ENCODE measurements around the gene MYO10. TPM values are rescaled to one million over a fixed set of nuclear protein-coding genes. Genes with fewer than 3 reads are reported as not detected.

MYO10 gene
- total and polyA plus RNA-seq, 2 of the 8 experiments (the other 6 are each of a cell fraction or from before 2014, with no cell fraction given): 21.5 to 107 TPM

- POLR2A ChIA-PET (ENCODE audit: partially characterized antibody): interaction anchor here (1.2 kb wide), 1 partner anchor 36 kb away, joined by 3 read pairs; no protein-coding TSS in a partner anchor
- TF ChIP-seq SIN3A (conservative IDR thresholded peaks at IDR 0.05 in 1 of 2, IDR thresholded peaks at IDR 0.05 in 1 of 2; ENCODE audit: low read depth in 1 of 2, low read length in 2 of 2): no peak
- TF ChIP-seq USF2 (IDR thresholded peaks at IDR 0.05; ENCODE audit: low read length): no peak
- TF ChIP-seq E2F6 (IDR thresholded peaks at IDR 0.05): no peak
- TF ChIP-seq CHD1 (IDR thresholded peaks at IDR 0.05; ENCODE audit: low read depth, low read length): no peak
- no peak for TF ChIP-seq SP2 (IDR thresholded peaks at IDR 0.05; ENCODE audit: low read length)
- no peak for TF ChIP-seq CTCF (IDR thresholded peaks at IDR 0.05; ENCODE audit: control extremely low read depth in 1 of 3, insufficient read depth in 1 of 3, low read depth in 1 of 3, low read length in 3 of 3)
Observed at GRCh38 chr5:16666130-16666882, 269.8 kb downstream of the MYO10 start.

More at GRCh38 chr5:16666130-16666882, 269.8 kb downstream of the MYO10 start:
- Histone ChIP-seq H3K4me3 (ENCODE audit: extremely low read depth in 1 of 4, insufficient read depth in 2 of 4, low read depth in 3 of 4, low read length in 4 of 4) (no peak overlapping the region), H3K4ac (replicated peaks; ENCODE audit: insufficient read length, low read depth, low read length) (no peak overlapping the region), H4K91ac (replicated peaks; ENCODE audit: insufficient read length, low read length) (no peak overlapping the region), H2BK20ac (ENCODE audit: low read length) (no peak overlapping the region), H3K14ac (ENCODE audit: insufficient read length) (no peak overlapping the region), H3K23me2 (ENCODE audit: low read depth, low read length) (no peaks in the 10 kb centered on the region), H3K4me1 (replicated peaks in 1 of 4; ENCODE audit: control insufficient read depth in 3 of 4, insufficient read depth in 4 of 4, low read length in 3 of 4) (no peaks in the 10 kb centered on the region), H3K4me2 (ENCODE audit: insufficient read depth in 1 of 2, low read depth in 2 of 2, low read length in 2 of 2) (no peak overlapping the region), H2BK5ac (ENCODE audit: low read depth, low read length) (no peak overlapping the region), H3K79me2 (ENCODE audit: control insufficient read depth in 1 of 2, insufficient read depth in 2 of 2, low read length in 2 of 2) (no peaks in the 10 kb centered on the region), H2BK12ac (ENCODE audit: low read depth, low read length) (no peak overlapping the region), H3K27me3 (replicated peaks in 1 of 4; ENCODE audit: control insufficient read depth in 3 of 4, extremely low read depth in 1 of 4, insufficient read depth in 3 of 4, low read length in 3 of 4) (no peaks in the 10 kb centered on the region), H4K5ac (ENCODE audit: insufficient read length, low read depth, low read length) (no peak overlapping the region), H2AFZ (ENCODE audit: low read length) (no peak overlapping the region), H4K20me1 (replicated peaks in 1 of 2; ENCODE audit: control insufficient read depth in 1 of 2, insufficient read depth in 2 of 2, low read length in 2 of 2) (peaks cover 5 to 10% of the 10 kb centered on the region in 2 experiments), H3K36me3 (ENCODE audit: control insufficient read depth in 2 of 4, insufficient read depth in 4 of 4, low read length in 3 of 4) (peaks cover 39 to 74% (median 53%) of the 10 kb centered on the region in 4 experiments), H3K27ac (ENCODE audit: low read depth, low read length) (no peak overlapping the region), H3K9ac (replicated peaks in 1 of 4; ENCODE audit: extremely low read depth in 1 of 4, low read depth in 3 of 4, low read length in 3 of 4) (no peak overlapping the region), H3K56ac (replicated peaks; ENCODE audit: insufficient read length, low read depth, low read length) (no peak overlapping the region), H4K8ac (ENCODE audit: extremely low read depth, insufficient read depth, low read length) (no peak overlapping the region), H3K18ac (ENCODE audit: extremely low read depth, low read length) (no peak overlapping the region), H3K9me3 (ENCODE audit: insufficient read depth in 2 of 2, low read depth in 1 of 2, low read length in 1 of 2) (no peaks in the 10 kb centered on the region), H3K79me1 (ENCODE audit: low read depth, low read length) (no peaks in the 10 kb centered on the region), H2BK15ac (ENCODE audit: low read length) (no peak overlapping the region), H2BK120ac (replicated peaks; ENCODE audit: low read depth, low read length) (no peak overlapping the region), H3K23ac (ENCODE audit: insufficient read length) (no peak overlapping the region), H2AK5ac (ENCODE audit: low read depth, low read length) (no peak overlapping the region)
- WGBS, 2 experiments (ENCODE audit: extremely low coverage in 1 of 2, insufficient coverage in 1 of 2, insufficient read length in 1 of 2, insufficient replicate concordance in 2 of 2, low coverage in 1 of 2, low lambda C conversion rate in 2 of 2, missing lambda C conversion rate in 1 of 2): 94% methylated on average over 19 of the region's 19 CpGs; no CpG with 5 or more reads in 1 of the 2 experiments
- CTCF ChIA-PET (ENCODE audit: partially characterized antibody): interaction anchor here (0.9 to 6.5 kb wide), 19 partner anchors 9 to 536 kb away, joined by 3 to 51 read pairs (median 6); no protein-coding TSS in a partner anchor
- DNase-seq (ENCODE audit: low read depth in 1 of 2, low spot score in 2 of 2) (no peak), FAIRE-seq (no peak)
